ENCODE results near the gene ARHGAP40. TPM values are rescaled to one million over a fixed set of nuclear protein-coding genes. Genes with fewer than 3 reads are reported as not detected.

The ARHGAP40 gene
- not detected in 2 replicates for total RNA-seq (2014; rRNA removed)
- polyA plus RNA-seq (2012), result not detected

DNA sequence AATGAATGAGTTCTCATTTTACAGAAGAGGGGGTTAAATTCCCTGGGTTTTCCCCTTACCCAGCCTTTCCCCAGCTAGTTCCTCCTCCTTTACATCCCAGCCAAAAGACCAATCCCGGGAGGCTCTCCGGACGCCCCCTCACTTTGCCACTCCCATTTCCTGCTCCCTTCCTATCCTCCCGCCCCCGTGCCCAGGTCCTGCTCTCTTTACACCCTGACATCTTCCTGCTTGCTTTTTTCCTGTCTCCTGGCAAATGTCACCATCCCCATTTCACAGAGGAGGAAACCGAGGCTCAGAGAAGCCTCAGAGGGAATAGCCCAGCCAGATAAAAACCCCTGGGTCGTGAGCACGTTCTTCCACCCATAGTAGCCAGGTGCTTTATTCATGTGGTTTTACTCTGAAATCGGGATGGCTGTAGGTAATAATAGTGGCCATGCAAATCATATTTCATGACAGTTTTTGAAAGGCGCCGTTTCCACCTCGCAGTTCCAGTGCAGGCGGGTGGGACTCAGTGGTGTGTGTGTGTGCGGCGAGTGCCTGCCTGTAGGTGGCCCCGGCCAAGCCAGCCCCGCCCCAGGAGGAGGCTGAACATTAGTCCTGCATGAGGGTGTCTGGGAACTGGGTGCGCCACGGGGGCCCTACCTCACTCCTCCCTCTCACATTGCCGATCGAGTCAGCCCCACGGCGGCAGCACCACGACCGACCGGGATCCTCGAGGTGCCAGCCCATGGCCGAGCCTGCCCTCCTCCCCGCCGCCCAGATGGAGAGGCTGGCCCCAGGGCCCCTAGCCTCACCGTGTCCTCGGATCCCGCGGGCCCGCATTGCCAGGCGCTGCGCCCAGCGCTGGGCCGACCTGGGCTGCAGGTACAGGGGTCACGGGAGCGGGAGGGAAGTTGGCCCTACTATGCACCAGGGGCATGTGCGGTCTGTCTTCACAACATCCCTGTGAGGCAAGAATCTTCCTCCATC is at the start of gene ARHGAP40:
Gene ARHGAP40 (plus strand): TSS at position 594 of the 969 bp plus-strand sequence.
- DNase-seq (ENCODE audit: low read depth), result no peak

GRCh38 chr20:38554986-38555385 is 46.6 kb upstream of the ARHGAP40 start:
- DNase-seq (ENCODE audit: low read depth), result no peak

GRCh38 chr20:38555395-38555794 is 46.2 kb upstream of the ARHGAP40 start:
- DNase-seq (ENCODE audit: low read depth), result no peak

- no peak for DNase-seq (ENCODE audit: low read depth)
Observed at GRCh38 chr20:38557174-38557573, 44.4 kb upstream of the ARHGAP40 start.

DNA sequence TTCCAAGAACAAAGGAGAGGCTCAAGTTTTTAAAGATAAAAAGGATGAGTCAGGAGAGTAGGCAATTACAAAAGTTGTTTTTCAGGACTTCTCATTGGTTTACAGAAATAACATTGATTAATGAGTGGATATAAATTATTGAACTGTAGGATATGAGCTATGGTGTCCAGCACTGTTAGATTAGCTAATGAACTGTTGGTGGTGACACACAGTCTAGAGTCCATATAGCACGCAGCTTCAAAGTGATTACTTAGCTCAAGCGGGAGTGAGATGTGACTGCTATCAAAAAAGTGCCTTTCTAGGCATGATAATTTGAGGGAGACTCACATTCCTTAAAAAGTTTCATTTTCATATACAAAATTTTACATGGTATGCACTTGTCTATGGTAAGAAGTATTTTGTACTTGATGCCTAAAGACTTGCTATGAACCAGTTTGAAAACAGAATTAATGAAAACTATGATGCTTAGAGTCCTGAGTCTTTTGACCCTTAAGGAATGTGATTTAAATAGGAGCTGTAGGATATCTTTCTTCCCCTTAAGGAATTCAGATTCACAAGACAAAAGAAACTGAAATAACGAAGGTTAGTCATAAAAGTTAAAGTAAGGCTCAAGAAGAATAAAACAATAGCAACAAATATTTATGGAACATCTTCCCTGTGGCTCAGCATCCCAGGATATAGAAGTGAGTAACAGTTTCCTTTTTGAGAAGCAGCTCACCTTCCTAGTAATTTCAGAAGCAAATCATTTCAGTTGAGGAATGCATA is 42.8 kb upstream of the ARHGAP40 start:
- DNase-seq (ENCODE audit: low read depth), result no peak

GRCh38 chr20:38559764-38560163 is 41.8 kb upstream of the ARHGAP40 start:
- DNase-seq (ENCODE audit: low read depth), result no peak

GRCh38 chr20:38563802-38564431 is 37.7 kb upstream of the ARHGAP40 start:
- DNase-seq (ENCODE audit: low read depth), result no peak

DNA sequence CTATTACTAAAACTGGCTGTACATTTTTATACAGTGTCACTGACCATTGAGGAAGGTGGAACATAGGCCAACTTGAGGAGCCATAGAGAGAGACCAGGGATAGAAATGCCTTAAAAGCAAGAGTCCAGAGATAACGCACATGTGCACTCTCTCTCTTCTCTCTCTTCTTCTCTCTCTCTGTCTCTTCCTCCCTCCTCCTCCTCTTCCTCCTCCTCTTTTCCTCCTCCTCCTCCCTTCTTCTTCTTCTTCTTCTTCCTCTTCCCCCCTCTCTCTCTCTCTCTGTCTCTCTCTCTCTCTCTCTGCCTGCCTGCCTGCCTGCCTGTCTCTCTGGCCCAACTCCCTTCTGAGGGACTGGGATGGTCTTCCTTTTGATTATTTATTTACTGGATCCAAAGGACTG is 36.9 kb upstream of the ARHGAP40 start:
- DNase-seq (ENCODE audit: low read depth), result no peak

GRCh38 chr20:38566036-38566598 is 35.5 kb upstream of the ARHGAP40 start:
- no peak for DNase-seq (ENCODE audit: low read depth)

DNA sequence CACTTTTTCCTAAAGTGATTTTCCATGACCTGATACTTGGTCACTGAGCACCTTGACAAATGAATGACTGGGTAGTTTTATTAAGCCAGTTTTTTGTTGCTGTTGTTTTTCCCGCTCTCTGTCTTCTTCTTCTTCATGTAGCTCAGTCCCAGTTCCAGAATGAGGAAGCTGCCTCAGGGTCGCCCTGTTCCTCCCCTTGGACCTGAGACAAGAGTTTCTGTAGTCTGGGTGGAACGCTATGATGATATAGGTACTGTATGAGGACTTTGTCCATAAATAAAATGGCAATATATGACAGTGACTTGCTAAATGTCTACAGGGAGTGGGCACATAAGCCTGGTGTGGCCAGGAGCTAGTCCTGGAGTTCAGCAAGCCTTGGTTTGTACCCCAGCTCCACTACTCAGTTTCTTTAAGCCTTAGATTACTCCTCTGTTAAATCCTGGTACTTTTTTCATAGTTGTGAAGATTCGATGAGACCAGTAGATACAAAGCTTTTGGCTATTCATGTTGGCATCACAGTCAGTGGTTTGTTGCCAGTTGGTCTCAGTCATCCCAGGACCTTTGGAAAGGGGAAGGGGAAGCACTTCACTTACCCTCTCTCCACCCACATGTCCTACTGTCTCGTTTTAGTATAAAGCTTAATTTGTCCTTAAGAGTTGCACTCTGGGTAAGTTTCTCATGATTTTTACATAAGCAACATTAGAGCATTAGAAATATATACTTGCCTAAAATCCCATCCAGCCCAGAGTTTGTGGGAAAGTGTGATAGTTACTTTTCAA is 31.7 kb upstream of the ARHGAP40 start:
- no peak for DNase-seq (ENCODE audit: low read depth)

DNA sequence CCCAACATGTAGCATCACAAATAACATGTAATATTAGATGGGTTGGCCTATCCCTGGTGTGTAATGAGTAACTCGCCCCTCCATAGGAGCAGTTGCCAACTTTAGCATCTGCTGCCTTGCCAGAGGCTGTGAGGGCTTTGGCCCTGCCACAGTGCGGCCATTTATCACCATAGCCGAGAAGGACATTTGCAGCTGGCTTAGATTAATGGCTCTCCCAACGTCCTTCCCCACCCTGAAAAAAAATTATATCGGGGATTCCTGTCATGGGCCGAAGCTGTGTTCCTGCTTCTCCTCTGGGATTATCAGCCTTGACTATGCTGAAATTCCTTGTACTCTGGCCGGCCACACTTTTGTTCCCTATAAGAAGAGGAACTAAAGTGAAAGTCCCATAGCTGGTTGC is 28.2 kb upstream of the ARHGAP40 start:
- peak; percentile 37 for DNase-seq (ENCODE audit: low read depth)

- DNase-seq (ENCODE audit: low read depth), result no peak
Observed at GRCh38 chr20:38579219-38579910, 22.2 kb upstream of the ARHGAP40 start.

GRCh38 chr20:38579921-38580320 is 21.7 kb upstream of the ARHGAP40 start:
- no peak for DNase-seq (ENCODE audit: low read depth)

DNA sequence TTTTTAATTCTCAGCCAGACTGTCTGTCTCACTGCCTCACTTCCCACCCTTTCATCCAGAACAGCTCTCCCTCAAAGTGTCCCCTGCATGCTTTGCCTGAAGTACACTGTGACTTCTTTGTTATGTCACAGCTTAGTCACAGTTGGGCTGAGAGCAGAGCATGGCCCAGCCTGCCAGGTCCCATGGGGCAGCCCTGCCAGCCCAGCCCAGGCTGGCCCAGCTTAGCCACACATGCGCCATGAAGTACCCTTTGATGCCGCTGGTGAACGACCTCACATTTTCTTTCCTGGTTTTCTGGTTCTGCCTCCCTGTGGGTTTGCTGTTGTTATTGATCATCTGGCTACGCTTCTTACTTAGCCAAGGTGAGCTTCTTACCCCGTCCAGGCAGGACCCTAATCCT is 20.6 kb upstream of the ARHGAP40 start, which contains the start of gene ADIG:
Gene ADIG (plus strand): TSS at position 185 of the 400 bp plus-strand sequence. CDS start 54 bp downstream, at position 239.
- DNase-seq (ENCODE audit: low read depth), result peak; percentile 60

GRCh38 chr20:38581830-38582358 is 19.7 kb upstream of the ARHGAP40 start:
- DNase-seq (ENCODE audit: low read depth), result no peak

GRCh38 chr20:38583306-38583705 is 18.3 kb upstream of the ARHGAP40 start:
- no peak for DNase-seq (ENCODE audit: low read depth)

DNA sequence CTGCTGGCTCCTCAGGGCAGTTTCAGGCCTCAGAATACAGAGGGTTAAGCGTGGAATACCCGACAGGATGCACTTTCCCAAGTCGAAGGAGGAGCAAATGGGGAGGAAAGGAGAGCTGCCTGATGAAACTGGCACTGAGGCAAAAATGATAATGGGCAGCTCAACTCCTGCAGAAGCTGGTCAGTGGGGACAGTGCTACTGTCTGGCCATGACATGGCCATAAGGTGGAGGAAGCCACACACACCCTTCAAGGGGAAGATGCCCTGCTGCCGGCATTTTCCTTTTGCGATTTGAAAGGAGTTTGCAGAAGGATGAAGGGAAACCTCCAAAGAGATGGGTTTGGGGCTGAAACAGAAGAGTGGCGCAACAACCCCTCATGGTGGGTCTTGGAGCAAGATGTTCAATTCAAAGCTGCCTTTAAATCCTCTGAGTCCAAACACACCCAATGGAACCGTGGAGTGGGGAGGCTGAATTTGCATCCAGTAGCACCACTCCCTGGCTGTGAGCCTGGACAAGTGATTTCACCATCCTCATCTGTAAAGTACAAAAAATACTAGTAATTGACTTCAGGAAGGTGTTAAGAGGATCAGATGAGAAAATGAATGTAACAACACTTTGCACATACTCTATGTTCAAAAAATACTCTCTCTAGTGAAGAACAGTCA is 17.4 kb upstream of the ARHGAP40 start:
- no peak for DNase-seq (ENCODE audit: low read depth)

- DNase-seq (ENCODE audit: low read depth), result no peak
Observed at GRCh38 chr20:38585404-38586180, 16.0 kb upstream of the ARHGAP40 start.

GRCh38 chr20:38586181-38586525 is 15.5 kb upstream of the ARHGAP40 start:
- no peak for DNase-seq (ENCODE audit: low read depth)
